NCI-H226 (cell line): ENCODE results near the gene PRKACA.
A peak's percentile ranks its signal among the peaks of the same experiment; 100 is the strongest.

Experiments used
- DNase-seq: peaks from one replicate; pipeline ENCODE4 v3.0.0-alpha.2; 2015

PRKACA gene

GRCh38 chr19:14042659-14043608 lies 74.6 kb downstream of the PRKACA start:
- peak; percentile 26 for DNase-seq
